Stimulated activated CD4-positive, alpha-beta T cell treated with anti-CD3 and anti-CD28 coated beads, Interleukin-4, amount 100 ng/mL, for 1 hour (primary cell): Measurements from ENCODE around the gene CRTAP.
"Not testable (repeated sequence)": the region's sequence is repeated elsewhere in the genome, so short reads cannot be mapped to it uniquely, and the experiment has no call there.

Source experiments
- DNase-seq: peaks from one replicate; pipeline ENCODE4 v3.0.0-alpha.2; 2020

CRTAP gene

DNA sequence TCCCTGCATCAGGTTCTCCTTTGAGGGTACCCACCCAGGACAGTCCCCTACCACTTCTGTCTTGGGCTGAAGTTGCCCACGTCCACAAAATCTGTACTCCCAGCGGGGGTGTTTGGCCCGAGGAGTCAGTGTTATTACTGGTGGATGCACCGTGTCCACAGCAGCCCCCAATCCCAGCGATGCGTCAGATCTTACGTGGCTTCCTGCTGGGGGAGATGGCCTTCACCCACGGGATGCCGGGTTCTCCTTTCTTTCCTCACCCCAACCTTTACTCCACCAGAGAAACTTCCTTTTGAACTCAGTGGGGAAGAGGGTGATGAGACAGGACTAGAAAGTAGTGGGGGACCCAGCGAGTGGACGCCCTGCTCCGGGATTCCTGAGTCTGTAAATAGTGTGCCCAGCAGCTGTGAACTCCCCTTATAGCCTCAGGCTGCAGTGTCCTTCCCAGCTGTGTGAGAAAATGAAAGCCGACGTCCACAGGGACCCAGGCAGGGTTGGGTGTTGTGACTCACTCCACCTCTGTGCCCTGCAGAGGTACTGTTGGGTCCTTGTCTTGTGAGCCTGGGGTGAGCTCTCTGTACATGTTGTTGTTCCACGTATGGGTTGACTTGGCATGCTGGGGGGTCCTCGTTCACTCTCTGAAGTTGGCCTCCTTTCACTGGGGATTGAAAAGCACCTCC lies 31.5 kb downstream of the CRTAP start:
- DNase-seq, result no peak

DNA sequence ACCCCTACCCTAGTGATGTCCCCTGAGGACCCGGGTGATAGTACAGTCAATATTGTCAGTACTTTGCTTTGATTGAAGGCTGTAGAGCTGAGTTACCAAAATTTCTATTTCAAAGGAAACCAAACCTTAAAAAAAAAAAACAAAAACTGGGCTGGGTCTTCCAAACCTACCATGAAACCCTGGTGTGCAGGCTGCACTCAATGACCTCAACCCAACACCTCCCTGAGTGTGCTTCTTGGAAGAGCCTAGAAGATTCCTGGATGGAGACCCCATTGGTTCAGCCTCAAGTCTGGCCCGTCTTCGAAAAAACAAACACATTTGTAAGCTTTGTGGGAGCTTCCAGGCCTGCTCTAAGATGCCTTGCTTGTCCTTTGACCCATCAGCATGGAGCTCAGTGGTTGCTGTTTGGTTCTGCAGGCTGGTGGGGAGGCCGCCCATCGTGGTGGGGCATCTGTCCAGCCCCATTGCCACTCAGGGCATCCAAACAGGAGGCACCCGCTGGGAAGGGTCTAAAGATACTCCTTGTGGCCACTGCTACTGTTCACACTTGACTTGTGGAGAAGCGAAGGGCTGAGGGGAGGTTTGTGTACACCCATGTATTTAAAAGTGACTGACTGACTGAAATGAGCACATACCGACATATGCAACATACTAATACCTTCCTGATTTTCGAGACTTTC lies 32.2 kb downstream of the CRTAP start:
- DNase-seq, result no peak

DNA sequence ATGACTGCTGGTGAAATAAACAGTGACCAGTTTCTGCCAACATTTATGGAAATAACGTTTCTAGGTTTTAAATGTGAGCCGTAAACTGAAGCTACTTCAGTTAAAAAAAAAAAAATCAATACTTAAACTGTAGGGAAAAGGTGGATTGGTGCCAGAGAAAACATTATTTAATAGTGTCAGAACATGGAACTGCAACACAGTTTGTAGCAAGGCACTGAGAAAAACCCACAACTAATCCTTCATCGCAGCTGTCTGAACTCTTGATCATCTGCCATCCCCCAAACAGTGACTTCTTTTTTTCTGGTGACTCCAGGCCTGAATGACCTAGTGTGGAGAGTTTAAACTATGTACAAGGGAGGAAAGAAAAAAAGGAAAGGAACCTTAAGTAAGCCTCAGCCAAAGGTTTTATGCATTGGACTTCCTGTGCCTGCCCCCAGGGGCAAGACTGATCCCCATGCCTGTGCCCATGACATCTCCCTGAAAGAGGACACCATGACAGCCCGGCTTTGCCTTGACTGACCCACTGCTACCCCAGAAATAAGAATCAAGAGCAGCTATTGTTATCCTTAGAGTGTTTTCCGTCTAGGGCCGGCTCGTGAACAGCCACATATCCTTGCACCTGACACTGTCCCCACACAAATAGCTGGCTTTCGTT lies 33.1 kb downstream of the CRTAP start:
- DNase-seq, result no peak

DNA sequence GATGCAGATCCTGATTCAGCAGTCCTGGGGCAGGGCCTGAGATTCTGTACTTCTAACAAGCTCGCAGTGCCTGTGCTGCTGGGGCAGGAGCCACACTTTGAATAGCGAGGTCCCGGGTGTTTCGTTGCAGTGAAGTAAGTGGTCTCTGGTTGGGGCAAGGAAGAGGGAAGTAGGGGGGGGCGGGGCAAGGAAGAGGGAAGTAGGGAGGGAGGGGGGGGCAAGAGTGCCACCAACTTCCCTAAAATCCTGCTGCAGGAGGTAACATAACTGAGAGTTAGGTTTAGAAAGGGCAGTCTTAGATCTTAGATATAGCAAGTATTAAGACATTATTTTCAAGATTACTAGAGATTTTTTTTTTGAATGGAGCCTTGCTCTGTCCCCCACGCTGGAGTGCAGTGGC lies 35.5 kb downstream of the CRTAP start:
- DNase-seq, result no peak

DNA sequence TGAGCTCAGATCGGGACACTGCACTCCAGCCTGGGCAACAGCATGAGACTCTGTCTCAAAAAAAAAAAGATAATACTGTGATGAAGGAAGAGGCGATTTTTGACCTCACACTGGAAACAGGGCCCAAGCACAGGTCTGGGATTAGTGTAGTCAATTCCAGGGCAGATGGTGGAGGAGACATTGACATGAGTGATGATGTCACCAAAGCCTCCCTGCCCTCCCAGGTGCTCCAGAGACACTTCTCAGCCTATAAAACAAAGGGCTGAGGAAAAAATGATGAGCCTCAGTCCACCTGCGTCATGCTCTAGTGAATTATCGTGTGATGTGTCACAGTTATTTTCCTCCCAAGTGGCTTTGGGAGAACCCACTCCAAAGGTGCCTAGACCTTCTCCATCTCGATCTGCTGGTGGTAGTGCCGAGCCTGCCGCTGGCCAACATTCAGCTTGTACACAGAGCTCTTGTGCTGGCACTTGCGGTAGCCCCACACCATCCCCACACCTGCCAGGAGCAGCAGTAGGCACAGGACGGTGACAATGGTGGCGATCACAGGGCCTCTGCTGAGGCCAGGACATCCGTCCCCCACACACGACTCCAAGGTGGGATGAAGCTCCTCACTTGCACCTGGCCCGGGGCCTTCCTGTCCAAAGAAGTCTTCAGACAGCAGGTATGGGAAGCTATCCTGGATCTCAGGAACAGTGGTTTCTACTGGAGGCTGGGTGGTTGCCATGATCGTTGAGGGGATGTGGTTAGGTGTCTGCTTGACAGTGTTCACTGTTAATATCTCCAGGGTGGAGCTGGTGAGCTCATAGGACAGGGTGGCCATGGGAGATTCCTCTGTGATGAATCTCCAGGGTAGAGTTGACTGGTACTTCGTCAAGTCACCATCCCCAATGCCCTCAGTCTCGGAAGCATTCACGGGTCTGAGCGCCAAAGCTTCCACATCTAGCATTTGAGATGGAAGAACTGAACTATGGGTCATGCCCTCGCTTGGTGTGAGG lies 38.8 kb downstream of the CRTAP start:
- DNase-seq, result no peak

DNA sequence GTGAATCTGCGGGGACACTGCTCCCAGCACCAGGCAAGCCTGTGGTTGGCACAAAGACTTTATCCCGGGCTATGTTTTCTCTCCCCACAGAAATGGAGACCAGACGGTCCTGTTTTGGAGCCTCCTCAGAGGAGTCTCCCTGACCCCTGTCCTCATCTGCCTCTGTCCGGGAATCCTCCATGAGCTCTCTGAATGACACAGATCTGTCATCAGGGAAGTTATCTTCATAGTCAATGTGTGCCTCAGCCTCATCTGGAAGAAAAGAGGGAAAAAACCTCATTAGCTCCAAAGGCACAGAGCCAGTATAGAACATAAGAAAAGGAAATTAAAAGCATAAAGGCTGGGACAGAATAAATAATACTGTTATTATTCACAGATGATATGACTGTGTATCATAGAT lies 40.0 kb downstream of the CRTAP start:
- no peak for DNase-seq

DNA sequence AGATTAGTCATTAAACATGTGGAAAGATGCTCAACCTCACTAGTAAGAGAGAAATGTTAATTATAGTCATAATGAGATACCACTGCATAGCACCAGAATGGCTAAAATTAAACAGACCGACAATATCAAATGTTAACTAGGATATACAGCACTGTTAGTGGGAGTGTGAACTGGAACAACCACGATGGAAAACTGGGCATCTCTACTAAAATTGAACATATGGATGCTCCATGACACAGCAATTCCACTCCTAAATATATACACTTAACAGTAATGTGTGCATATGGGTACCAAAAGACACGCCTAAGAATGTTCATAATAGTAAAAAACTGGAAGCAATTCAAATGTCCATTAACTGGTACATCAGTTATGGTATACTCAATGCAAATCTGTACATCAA lies 41.5 kb downstream of the CRTAP start:
- DNase-seq, result no peak

DNA sequence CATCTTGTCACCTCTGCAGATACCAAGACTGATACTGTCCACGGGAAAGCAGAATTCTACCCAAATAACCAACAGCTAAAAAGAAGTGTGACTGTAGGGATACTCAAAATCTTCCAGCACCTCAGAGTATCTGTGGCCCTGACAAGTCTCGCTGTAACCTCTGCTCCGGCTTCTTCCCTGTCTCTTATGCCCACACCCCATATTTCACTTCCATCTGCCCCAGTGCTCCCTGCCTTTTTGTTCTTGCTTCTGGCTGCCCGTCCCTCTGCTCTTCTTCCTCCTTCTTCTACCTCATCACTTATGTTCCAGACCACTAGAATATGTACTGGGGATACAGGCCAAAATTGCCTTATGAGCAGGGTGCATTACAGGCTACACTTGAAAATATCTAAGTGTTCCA lies 45.4 kb downstream of the CRTAP start:
- no peak for DNase-seq

DNA sequence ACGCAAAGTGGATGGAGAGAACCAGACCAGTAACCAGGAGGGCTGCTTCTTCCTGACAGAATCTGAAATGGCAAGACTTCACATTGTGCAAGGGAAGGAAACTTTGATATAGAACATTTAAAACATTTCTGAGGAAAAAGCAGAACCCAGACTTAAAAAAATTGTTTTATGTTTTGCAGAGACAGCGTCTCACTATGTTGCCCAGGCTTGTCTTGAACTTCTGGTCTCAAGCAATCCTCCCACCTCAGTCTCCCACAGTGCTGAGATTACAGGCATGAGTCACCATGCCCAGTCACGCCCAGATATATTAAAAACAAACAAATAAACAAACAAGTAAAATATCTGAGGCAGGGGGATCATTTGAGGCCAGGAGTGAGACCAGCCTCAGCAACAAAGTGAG lies 46.2 kb downstream of the CRTAP start:
- no peak for DNase-seq

DNA sequence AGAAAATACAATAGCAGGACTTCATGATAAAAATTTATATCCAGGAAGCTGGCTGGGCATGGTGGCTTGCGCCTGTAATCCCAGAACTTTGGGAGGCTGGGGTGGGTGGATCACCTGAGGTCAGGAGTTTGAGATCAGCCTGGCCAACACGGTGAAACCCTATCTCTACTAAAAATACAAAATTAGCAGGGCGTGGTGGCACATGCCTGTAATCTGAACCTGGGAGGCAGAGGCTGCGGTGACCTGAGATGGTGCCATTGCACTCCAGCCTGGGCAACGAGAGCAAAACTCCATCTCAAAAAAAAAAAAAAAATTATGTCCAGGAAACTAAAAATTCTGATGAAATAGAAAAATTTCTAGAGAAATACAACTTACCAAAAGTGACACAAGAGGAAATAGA lies 48.8 kb downstream of the CRTAP start:
- not testable (repeated sequence) for DNase-seq

DNA sequence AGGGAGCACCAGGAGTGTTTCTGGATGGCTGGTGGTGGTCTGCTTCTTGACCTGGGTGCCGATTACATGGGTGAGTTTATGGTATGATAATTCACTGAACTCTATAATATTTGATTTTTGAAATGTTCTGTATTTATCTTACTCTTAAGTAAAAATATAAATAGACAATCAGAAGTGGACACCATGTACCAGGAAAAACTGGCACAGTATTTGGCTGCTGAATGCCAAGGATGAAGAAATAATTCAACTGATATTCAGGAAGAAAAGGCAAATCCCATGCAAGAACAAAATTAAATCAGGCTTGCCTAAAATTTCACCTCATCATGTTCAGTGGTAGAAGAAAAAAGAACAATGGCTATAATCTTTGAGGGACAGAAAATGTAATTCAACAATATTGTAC lies 51.6 kb downstream of the CRTAP start:
- no peak for DNase-seq

DNA sequence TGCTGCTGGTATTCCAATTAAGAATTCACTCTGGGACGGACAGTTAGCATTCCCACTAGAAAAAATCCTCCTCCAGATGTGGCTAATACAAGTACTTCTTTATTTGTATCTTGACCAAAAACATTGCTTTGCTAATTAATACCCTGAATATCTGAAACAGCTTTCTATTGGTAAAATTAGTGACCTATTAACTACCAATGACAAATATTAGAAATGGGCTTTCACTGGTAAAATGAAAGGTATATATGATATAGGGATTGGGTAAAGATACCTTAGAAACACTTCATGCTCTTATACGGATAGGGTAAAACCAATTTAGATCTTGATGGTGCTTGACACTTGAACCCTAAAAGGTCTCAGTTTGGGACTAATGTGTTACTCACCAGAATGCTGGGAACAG lies 52.3 kb downstream of the CRTAP start:
- no peak for DNase-seq

DNA sequence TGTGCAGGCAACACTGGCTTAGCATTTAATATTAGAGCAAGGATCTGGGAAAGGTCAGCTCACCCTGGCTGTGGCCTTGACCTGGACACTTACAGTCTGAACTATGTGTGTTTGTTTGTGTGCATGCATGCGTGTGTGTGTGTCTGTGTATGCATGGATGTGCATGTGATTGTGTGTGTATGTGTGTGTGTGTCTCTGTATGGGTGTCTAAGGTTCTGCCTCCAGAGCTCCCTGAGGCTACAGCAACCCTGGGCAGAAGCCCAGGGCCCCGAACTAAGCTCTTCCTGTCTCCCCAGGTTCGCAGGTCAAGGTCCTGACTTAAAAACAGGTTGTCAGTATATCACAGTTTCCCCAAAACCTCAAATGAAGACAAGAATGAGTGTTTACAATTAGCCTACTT lies 53.5 kb downstream of the CRTAP start:
- no peak for DNase-seq

DNA sequence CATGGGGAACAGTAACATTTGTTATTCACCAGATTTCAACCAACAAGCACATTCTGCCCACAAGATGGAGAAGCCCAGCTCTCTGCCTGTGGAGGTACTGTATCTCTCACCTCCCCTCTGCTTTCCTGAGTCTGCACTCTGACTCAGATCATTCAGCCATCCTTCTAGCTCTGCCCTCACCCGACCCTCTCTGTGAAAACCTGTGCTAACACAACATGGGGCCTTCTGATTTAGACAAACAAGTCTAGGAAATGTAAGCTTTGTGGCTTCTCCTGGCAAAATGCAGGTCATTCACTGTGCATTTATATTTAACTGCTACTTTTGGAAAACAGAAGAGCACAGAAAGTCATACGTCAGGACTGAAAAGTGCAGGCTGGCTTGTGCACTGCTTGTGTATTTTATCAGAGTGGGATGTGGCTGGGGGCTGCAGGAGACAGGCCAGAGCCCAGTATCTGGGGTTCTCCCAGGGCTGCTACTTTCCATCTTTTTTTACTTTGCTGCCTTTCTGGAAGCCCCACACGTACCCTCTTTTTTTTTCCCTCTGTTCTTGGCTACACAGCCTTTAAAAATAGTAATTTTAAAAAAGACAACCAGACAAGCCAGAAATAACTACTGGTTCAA lies 54.0 kb downstream of the CRTAP start:
- DNase-seq, result no peak

DNA sequence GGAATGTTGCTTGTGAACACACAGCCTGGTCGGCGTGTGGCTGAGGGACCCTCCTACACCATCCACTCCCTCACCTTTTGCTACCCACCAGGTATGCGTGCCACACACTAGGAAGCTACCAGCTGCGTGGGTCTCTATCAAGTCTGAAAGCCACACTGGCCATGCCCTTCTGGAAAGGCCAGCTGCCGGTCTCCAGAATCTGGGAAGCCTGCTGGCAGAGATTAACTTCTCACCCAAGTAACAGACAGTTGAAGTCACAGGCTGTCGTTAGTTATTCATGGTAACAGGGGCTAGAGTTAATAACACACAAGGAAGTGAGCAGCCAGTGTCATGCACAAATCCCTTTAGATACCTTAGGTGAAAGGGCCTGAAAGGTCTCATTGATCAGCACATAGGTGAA lies 56.7 kb downstream of the CRTAP start:
- DNase-seq, result no peak

DNA sequence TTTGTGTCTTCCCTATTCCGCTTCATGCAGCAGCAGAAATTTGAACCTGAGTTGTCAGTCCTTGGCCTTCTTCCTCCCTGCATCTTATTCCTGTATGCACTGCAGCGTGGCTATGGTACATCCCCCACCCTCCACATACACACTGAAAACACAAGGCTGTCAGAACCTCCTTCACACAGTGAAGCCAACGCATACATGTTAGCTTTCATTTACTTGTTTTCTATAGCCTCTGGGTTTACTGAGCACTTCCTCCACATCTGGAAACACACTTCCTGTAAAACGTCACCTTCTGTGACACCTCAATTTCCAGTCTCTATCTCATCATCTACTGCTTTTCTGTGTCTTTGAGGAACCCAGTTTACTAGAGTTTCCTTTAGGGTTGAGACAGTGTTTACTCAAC lies 57.8 kb downstream of the CRTAP start:
- DNase-seq, result no peak

DNA sequence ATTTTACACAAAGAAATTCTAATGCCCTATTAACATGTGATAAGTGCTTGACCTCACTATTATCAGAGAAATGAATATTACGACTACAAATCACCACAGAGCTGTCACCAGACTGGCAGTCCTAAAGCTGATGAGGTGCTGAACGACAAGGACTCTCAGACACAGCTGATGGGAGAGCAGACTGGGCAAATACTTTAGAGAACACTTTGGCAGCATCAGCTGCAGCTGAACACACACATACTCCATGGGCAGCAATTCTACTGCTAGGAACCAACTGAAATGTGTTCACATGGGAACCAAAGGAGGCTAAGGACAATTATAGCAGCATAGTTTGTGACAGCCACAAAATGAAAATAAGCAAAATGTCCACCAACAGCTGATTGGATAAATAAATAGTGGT lies 59.3 kb downstream of the CRTAP start:
- DNase-seq, result no peak

DNA sequence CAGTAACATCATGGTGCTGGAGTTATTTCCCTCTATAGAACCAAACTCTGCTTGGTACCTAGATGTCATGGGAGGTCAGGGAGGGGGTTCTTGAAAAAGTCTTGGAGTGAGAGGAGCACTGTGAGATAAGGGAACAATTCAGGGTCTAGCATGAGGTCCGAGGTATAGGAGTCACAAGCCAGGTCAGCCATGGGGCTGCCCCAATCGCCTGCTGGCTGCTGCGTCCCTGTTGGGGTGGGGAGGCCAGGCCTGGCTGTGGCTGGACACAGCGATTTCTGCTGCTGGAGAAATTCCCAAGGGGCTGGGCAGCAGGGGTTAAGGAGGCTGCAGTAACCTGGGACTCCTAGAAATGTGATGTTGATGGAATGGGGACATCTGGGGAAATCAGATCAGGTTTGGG lies 59.9 kb downstream of the CRTAP start:
- DNase-seq, result no peak

DNA sequence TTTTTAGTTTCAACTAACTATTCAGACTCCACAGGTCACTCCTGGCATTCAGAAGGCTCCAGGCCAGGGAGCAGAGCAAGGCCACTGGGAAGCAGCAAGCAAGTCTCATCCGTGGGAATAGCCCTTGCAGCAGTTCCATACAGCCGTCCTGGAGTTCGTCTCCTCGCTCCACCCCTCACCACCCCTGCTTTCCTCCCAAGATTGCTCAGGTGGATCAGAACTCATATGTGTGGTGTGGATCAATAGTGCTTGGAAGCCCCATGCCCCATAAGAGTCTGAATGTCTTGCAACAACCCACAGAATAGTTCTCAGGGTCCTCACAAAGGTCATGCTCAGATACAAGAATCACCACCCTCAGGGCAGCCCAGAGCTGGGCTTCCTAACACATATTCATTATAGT lies 60.3 kb downstream of the CRTAP start:
- DNase-seq, result no peak

DNA sequence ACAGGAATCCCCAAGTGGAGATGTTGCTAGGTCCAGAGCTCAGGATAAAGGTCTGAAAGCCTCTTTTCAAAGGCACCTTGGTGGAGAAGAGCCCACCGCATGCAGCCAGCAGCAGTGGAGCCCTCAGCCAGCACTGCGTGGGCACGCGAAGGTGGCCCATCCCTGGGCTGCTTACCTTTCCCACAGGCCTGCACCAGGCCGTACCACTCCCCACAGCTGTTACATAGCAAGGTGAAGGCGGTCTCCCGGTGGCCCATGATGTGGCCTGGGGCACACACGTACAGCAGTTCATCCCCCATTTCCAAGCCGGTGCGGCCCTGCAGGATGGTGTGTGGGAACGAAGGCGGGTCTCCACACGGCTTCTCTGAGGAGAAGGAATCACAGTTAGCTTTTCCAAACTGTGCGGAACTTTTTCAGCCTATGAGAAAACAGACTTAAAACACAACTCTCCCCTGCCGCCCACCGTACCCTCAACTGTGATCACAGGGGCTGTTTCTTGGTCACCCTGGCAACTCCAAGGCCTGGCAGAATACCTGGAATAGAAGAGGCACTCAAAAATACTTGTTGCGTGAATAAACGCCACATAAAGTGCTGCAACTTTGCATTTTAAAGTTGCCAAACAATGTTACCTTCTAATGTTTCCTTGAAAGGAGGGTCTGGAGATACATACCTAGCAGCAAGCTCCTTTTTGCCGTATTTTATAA lies 61.0 kb downstream of the CRTAP start:
- no peak for DNase-seq

DNA sequence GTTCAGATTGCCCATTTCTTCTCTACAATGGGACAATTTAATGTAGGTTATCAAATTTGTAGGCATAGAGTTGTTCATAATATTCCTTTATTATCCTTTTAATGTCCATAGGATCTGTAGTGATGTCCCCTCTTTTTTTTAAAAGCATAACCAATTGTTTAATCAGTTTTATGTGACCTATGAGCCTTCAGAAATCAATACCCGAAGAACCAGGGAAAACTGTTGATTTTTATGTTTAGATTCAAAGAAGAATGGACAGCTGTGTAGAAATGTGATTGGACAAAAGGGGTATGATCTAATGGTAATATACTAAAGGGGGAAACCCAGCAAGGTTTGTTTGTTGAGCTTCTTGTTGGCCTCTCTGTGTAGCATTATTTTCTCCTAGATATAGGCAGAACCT lies 65.3 kb downstream of the CRTAP start:
- no peak for DNase-seq

DNA sequence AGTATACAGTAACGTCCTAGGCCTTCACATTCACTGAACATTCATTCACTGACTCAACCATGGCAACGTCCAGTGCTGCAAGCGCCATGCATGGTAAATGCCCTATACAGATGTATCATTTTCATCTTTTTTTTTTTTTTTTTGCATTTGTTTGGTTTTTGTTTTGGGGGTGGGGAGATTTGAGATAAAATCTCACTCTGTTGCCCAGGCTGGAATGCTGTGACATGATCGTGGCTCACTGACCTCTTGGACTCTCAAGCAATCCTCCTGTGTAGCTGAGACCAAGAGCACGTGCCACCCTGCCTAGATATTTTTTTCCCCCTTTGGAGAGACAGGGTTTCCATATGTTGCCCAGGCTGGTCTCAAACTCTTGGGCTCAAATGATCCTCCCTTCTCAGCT lies 67.4 kb downstream of the CRTAP start:
- no peak for DNase-seq
